ENCODE measurements around the gene IQCM.

Gene IQCM

GRCh38 chr4:149531861-149532260 lies 283.8 kb downstream of the IQCM start:
- TF ChIP-seq CTCF (IDR thresholded peaks at IDR 0.05): no peak
- Histone ChIP-seq H3K4me3 (no peak overlapping the region), H3K27ac (no peak overlapping the region)
- no peak for DNase-seq (ENCODE audit: low spot score)

GRCh38 chr4:149523039-149523438 lies 292.6 kb downstream of the IQCM start:
- Histone ChIP-seq H3K27ac (no peak overlapping the region), H3K4me3 (no peak overlapping the region)
- DNase-seq (ENCODE audit: low spot score): no peak
- TF ChIP-seq CTCF (IDR thresholded peaks at IDR 0.05): no peak

GRCh38 chr4:149521611-149522425 lies 293.8 kb downstream of the IQCM start:
- no peak for TF ChIP-seq CTCF (IDR thresholded peaks at IDR 0.05)
- Histone ChIP-seq H3K4me3 (no peak overlapping the region), H3K27ac (no peak overlapping the region)
- DNase-seq (ENCODE audit: low spot score): no peak

GRCh38 chr4:149518471-149518870 lies 297.2 kb downstream of the IQCM start:
- no peak overlapping the region for H3K4me3 ChIP-seq
- no peak overlapping the region for H3K27ac ChIP-seq
- no peak for DNase-seq (ENCODE audit: low spot score)
- TF ChIP-seq CTCF (IDR thresholded peaks at IDR 0.05): no peak

- TF ChIP-seq CTCF (IDR thresholded peaks at IDR 0.05): no peak
- H3K27ac ChIP-seq: no peak overlapping the region
- no peak for DNase-seq (ENCODE audit: low spot score)
- no peak overlapping the region for H3K4me3 ChIP-seq
Observed at GRCh38 chr4:149513081-149513480, 302.6 kb downstream of the IQCM start.

- no peak for TF ChIP-seq CTCF (IDR thresholded peaks at IDR 0.05)
- DNase-seq (ENCODE audit: low spot score): no peak
- no peak overlapping the region for H3K27ac ChIP-seq
- H3K4me3 ChIP-seq: no peak overlapping the region
Observed at GRCh38 chr4:149512501-149512900, 303.1 kb downstream of the IQCM start.
